ENCODE measurements around the gene EXT2.

The EXT2 gene

DNA sequence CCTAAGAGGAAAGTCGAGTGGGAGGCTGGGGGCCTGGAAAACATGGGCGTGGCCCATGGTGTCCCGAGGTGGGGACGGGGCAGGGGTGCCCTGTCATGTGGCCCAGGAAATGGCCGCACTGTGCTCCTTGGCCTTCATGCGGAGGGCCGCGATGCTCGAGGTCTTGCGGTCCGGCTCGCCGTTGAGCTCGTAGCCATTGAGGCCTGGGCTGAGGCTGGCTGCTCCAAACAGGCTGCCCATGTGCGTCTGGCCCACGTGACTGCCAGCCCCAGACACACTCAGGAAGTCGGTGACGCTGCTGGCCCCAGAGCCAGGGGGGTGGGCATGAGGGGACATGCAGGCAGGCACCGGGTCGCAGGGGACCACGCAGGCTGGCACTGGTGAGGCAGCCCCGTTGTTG, 169.3 kb downstream of the EXT2 start:
- POLR2A ChIA-PET, result no interaction called here
- no peak for DNase-seq (ENCODE audit: extremely low spot score)
- CTCF ChIA-PET, result interaction anchor here (1.5 to 3.4 kb wide), 2 partner anchors 11 to 21 kb away, joined by 3 to 17 read pairs; no protein-coding TSS in a partner anchor
- TF ChIP-seq, protein P1, sequence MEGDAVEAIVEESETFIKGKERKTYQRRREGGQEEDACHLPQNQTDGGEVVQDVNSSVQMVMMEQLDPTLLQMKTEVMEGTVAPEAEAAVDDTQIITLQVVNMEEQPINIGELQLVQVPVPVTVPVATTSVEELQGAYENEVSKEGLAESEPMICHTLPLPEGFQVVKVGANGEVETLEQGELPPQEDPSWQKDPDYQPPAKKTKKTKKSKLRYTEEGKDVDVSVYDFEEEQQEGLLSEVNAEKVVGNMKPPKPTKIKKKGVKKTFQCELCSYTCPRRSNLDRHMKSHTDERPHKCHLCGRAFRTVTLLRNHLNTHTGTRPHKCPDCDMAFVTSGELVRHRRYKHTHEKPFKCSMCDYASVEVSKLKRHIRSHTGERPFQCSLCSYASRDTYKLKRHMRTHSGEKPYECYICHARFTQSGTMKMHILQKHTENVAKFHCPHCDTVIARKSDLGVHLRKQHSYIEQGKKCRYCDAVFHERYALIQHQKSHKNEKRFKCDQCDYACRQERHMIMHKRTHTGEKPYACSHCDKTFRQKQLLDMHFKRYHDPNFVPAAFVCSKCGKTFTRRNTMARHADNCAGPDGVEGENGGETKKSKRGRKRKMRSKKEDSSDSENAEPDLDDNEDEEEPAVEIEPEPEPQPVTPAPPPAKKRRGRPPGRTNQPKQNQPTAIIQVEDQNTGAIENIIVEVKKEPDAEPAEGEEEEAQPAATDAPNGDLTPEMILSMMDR (IDR thresholded peaks at IDR 0.05; ENCODE audit: control extremely low read depth, extremely low read depth, low read depth, missing control alignments), result no peak

DNA sequence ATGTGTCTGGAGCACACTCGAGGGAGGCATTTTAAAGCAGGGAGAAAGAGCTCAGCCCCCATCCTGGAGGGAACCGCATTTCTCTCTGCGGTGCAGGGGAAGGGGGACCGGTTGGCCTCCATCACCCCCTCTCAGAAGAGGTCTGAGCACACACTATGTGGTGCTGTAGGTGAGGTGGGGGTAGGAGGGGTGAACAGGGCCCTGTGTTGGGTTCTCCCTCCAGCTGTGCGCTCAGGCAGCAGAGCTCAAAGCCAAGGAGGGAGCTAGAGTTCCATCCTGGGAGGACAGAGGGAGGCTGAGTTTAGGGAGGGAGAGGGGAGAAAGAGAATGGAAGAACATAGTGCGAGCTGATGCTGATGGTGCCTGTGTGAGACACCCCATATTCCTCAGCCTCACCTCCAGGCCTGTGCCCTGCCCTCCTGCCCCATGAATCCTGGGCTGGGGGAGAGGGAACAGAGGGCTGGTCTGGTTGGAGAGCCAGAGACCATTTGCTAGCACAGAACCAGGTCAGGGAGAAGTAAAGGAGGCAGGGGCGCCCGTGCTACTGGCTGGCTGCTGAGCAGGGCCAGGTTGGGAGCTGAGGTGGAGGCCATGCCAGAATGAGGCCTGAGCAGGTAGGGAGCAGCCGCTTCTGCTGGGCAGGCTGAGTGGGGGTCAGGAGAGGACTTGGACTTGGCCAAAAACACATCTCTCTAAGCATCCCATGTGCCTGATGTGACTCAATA, 170.7 kb downstream of the EXT2 start:
- POLR2A ChIA-PET, result no interaction called here
- CTCF ChIA-PET, result interaction anchor here (1.0 to 3.4 kb wide), 5 partner anchors 10 to 172 kb away, joined by 3 to 17 read pairs (median 3); no protein-coding TSS in a partner anchor

DNA sequence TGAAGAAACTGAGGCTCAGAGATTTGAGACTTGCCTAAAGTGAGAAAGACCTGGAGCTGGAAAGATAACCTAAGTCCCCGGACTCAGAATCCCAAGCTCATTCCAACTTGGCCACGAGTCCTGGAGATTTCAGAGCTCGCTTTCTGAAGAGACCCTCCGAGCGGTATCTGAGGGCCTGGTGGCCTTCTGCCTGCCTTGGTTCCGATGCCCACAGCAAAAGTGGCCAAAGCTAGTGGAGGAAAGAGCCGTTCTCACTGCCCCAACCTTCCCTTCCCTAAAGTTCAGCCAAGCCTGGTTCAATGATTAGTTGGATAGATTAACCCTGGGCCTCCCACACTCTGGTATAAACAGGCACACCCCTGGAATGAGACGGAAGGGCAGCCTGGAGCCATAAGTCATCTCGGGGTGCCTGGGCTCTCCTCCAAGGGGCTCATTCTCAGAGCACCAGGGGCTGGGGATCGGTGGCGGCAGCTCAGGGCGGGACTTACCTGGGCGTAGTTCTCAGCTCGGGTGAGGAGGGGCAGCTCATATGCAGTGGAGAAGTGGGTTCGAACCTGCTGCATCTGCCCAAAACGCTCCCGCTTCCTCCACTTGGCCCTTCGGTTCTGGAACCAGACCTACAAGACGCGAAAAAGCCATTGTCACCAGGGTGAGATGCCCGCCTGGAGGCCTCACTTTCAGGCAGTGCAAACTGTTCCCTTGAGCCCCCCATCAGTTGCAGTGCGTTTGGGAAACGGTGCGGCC, 171.7 kb downstream of the EXT2 start:
- CTCF ChIA-PET, result interaction anchor here (1.3 to 3.4 kb wide), 3 partner anchors 15 to 173 kb away, joined by 3 to 17 read pairs (median 4); no protein-coding TSS in a partner anchor
- DNase-seq (ENCODE audit: extremely low spot score), result peak; percentile 8
- POLR2A ChIA-PET, result no interaction called here
- TF ChIP-seq, protein P1 (IDR thresholded peaks at IDR 0.05; ENCODE audit: control extremely low read depth, extremely low read depth, low read depth, missing control alignments), result no peak

More for the DNA sequence above, 170.7 kb downstream of the EXT2 start:
- DNase-seq (ENCODE audit: extremely low spot score), result no peak
- TF ChIP-seq, protein P1 (IDR thresholded peaks at IDR 0.05; ENCODE audit: control extremely low read depth, extremely low read depth, low read depth, missing control alignments), result no peak

DNA sequence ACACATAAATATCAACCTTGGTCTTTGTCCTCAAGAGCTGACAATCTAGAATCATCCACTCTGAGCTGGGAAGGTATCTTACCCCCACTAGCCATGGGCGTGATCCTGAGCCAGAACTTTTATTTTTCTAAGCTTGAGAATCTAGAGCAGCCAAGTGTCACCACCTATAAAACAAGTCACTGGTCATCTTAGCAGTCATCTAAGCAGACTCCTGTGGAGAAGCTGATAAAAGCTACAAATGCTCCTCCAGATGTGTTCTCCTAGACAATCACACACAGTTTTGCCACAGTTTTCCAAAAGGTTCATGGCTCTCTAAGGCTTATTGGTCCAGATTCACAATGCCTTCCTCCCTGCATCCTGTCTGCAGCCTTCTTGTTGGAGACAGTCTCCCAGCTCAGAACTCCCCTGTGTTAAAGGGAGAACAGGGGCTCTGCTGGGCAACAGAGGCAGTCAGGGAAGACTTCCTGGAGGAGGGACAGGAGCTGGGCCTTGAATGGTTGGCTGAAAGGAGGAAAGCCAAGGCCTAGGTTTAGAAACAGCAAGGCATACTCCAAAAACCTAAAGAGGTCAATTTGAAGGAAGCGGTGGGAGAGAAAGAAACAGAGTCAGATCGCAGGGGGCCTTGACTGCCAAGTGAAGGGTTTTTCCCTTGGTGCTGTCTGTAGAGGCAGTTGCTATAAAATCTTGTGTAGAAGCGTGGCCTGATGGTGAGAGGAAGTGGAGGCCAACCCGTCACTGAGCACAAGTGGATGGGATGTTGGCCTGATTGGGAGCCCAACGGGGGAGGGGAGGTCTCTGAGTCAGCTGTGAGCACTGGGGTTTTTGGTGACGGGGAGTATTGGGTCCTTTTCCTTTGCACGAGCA, 172.5 kb downstream of the EXT2 start:
- POLR2A ChIA-PET, result no interaction called here
- TF ChIP-seq, protein P1 (IDR thresholded peaks at IDR 0.05; ENCODE audit: control extremely low read depth, extremely low read depth, low read depth, missing control alignments), result no peak
- DNase-seq (ENCODE audit: extremely low spot score), result no peak
- CTCF ChIA-PET, result interaction anchor here (0.9 to 3.4 kb wide), 6 partner anchors 9 to 174 kb away, joined by 3 to 17 read pairs (median 4); no protein-coding TSS in a partner anchor

DNA sequence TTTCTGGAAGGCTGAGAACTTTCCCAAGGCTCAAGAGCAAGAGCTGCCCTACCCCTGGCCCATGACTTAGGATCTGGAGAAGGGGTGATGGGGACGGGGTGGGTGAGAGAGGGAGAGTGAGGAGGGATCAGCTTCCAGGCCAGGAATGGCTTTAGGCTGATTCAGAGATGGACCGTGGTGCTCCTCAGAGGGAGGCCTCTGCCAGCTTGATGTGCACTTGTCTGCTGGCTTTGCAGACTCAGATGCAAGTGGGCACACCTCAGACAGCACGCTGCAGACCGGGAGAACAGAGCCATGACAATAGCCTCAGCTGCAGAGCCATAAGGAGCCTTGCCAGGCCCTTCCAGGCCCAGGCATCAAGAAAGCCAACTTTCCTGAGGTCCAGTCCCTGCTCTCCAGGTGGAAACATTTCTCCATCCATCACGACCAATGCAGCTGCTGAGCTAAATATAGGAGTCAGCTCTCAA, 173.2 kb downstream of the EXT2 start:
- CTCF ChIA-PET, result interaction anchor here (0.9 to 1.8 kb wide), 4 partner anchors 9 to 18 kb away, joined by 3 to 7 read pairs (median 4); no protein-coding TSS in a partner anchor
- POLR2A ChIA-PET, result no interaction called here
- TF ChIP-seq, protein P1 (IDR thresholded peaks at IDR 0.05; ENCODE audit: control extremely low read depth, extremely low read depth, low read depth, missing control alignments), result no peak
- DNase-seq (ENCODE audit: extremely low spot score), result no peak

Data from GM10248 (cell line).